CD4-positive, alpha-beta T cell treated with Interleukin-6 at 100 ng/mL for 8 hours (primary cell): ENCODE measurements around the gene ZYG11A.

Experiments
- DNase-seq: peaks from one replicate; pipeline ENCODE4 v3.0.0-alpha.2; 2020; ENCODE audit warnings: mixed read lengths, low spot score

The ZYG11A gene

DNA sequence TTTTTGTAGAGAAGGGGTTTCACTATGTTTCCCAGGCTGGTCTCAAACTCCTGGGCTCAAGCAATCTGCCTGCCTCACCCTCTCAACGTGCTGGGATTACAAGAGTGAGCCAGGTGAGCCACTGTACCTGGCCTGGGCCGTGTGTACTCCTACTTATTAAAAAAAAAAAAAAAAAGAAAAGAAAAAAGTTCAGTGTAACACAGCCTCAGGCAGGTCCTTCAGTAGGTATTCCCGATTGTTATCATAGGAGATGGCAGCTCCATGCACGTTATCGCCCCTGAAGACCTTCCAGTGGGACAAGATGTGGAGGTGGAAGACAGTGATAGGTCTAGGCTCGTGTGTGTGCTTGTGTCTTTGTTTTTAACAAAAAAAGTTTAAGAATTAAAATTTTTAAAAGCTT is 75.6 kb downstream of the ZYG11A start:
- DNase-seq, result no peak

DNA sequence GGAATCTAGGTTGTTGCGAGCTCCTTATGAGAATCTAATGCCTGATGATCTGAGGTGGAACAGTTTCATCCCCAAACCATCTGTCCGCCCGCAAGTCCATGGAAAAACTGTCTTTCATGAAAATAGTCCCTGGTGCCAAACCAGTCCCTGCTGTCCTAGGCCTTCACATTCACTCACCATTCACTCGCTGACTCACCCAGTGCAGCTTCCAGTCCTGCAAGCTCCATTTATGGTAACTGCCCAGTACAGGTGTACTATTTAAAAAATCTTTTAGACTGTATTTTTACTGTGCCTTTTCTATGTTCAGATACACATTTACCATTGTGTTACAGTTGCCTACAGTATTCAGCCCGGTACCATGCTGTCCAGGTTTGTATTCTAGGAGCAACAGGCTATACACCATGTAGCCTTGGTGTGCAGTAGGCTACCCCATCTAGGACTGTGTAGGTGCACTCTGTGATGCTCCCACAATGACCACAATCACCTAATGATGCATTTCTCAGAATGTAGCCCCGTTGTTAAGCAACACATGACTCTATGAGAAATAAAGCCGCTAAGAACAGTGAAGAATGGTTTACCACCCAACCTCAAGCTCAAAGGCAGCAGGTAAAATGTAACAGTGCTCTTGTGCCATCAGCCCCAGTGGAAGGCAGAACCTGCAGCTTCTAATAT is 76.6 kb downstream of the ZYG11A start:
- no peak for DNase-seq

DNA sequence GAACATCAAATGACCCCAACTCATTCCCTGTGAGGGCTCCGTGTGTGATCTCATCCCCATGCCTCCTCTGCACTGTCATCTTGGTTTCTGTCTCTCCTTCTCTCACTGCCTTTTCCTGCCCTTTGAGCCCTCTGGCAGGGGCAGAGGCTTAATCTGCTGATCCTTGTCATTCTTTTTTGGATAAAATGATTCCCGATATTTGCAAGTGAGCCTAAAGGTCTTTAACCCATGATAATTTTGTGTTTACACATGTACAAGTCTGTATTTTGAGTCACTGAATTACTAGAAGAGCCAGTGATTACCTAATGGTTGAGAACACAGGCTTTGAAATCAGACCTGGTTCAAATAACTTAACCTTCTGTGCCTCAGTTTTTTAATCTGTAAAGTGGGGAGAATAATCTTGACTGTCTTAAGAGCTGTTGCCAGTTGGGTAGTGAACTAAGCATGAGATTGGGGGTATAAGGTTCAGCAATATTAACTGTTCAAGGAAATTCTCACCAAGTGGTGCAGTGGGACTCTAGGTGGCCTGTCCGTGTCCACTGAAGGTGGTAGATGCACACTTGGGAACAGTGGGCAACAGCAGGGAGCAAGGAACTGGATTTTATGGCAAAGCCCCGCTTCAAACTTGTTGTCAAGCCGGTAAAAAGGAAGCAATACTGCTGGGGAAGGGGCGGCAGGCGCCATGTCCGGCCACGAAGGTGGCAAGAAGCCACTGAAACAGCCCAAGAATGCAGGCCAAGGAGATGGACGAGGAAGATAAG is 77.3 kb downstream of the ZYG11A start:
- no peak for DNase-seq

DNA sequence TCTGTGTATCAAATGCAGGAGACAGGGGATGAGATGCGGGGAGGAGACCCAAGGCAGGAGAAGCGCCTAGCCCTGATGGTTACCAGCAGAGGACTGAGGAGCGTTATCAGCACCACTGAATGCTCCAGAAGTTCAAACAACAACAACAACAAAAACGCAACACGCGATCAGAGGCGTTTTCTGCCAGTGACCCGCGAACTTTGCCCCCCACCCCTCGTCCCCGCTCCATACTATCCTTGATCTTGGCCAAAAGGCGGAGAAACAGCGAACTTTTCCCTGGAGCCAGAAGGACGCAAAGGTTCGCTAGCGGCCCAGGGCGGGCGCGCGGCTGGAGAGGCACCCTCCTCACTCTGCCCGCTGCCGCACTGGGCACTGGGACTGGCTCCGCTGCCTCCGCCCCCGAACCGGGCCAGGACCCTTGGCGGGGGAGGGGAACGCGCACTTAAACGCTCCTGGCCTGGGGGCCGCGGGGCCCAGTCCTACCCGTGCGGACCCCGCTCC is 78.3 kb downstream of the ZYG11A start:
- no peak for DNase-seq

DNA sequence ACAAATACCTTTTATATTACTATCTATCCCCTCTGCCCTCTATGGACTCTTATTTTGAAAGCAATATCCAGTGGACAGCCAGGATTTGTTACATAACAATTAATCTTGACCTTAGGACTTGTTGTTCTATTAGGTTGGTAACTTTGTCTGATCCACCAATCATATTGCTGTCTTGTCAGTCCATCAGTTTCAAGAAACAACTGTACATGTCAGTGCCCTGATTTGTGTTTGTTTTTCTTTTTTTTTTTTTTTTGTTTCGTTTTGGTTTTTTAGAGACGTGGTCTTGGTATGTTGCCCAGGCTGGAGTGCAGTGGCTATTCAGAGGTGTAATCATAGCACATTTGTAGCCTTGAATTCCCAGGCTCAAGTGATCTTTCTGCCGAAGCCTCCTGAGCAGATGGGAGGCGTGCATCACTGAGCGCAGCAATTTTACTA is 83.0 kb downstream of the ZYG11A start:
- DNase-seq, result no peak

DNA sequence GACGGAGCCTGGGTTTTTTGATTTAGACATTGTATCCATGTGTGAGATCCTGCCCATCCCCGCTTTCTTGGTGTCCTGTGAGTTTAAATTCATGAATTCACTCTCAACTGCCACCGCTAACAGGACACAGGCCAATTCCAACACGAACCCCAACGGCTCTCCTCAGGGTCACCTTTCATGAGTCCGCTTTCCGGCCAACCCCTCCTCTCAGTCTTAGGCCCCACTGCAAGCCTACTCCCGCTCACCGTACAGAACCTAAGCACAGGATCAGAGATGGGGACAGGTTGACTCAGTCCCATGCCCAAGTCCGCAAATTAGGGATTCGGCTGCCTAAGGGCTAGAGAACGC is 84.3 kb downstream of the ZYG11A start:
- DNase-seq, result no peak

DNA sequence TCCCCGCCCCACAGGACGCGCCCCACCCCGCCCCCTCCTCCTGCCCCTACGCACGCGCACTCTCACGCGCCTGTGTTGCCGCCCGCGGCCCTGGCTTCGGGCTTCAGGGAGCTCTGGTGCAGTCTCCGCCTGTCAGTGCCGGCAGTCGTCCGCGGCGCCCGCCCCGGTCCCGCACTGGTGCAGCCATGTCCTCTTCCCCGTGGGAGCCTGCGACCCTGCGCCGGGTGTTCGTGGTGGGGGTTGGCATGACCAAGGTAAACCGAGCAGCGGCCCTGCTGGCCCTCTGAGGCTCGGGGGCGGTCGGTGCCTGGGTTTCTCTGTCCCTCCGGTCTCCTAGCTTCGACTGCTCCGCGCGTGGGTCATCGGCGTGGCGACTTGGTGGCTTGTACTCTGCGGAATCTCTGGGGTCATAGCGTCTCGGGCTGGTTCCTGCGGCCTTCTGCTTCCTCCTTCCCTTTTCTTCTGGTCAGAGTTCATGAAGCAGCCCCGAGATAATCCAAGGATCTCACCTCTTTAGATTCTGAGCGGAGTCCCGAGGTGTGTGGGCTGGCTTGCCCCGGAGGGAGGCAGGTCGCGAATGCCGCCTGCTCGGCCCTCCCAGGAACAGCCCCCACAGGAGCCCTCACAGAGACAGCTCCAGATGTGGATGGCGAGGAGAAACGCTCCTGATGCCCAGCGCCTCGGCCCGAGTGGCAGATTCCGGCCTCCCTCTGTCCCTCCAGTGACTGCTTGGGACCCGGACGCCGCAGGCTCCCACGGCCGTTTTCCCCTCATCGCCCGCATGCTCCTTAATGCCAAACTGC is 84.9 kb downstream of the ZYG11A start, which contains the start of gene SCP2:
SCP2 (plus strand) TSS at position 65 of the 803 bp plus-strand sequence; CDS start at position 186, 121 bp downstream.
- DNase-seq, result peak; percentile 81

DNA sequence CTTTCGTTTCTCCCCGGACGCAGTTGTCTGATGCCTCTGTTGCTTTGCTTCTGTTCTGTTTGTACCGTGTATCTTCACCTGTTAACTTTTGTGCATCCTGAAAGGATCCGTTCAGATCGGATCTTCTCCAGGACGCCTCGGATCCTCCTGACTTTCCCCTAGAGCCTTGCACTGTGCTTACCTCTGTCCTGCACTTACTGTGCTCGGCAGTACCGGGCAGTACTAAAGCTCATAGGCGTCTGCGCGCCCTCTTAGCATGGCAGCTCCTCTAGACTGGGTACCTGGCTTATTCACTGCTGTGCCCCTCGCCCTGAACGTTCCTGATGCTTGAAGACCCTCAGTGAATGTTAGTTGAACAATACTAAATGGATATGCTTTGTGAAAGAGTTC is 85.5 kb downstream of the ZYG11A start:
- no peak for DNase-seq

DNA sequence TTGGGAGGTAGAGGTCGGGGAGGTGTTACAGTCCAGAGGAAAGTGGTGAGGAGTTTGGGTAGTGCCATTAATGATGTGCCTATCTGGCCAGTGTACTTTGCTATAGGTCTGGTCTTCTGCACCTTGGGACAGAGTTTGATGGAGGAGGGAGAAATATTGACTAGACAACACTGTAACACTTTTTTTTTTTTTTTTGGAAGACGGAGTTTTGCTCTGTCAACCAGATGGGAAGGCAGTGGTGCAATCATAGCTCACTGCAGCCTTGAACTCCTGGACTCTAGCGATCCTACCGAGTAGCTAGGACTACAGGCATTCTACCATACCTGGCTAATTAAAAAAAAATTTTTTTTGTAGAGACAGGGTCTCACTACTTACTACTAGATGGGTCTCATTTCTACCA is 86.5 kb downstream of the ZYG11A start:
- no peak for DNase-seq

DNA sequence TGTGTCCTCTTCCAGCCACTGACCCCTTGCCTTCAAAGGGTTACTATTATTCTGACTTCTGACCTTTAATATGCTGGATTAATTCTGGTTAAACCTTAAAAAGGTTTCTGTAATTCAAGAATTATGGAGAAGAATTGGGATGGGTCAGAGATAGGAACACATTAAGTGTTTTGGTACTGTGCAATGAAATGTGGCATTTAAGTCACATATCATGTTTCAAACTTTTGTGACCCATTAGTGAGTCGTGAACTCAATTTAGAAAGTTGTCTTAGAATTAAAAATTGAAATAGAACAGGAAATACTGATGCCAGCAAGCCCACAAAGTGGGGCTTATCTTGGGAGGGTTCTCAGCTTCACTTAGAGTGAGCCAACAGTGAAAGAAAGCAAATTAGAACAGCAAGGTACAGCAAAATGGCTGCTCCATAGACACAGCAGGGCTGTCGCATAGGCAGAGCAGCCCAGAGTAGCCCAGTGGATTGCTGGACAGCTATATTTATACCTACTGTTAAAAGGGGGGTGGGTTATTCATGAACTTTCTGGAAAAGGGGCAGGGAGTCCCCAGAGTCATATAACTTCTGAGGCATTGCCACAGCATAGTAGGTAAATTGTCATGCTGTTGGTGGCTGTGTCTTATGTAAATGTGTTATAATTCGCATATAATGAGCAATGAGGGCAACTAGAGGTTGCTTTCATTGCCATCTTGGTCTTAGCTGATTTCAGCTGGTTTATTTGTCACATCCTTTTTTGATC is 95.0 kb downstream of the ZYG11A start:
- DNase-seq, result no peak

DNA sequence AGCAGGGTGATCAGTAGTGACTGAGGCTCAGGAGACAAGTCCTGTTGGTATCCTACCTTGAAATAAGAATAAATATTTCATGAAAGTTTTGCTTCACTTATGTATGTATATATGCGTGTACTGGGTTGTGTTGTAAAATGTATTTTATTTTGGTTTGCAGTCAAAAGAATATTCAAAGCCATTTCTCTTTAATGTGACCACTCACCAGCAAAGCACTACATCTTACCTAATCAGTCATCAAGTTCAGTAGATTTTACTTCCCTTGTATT is 95.6 kb downstream of the ZYG11A start:
- no peak for DNase-seq

DNA sequence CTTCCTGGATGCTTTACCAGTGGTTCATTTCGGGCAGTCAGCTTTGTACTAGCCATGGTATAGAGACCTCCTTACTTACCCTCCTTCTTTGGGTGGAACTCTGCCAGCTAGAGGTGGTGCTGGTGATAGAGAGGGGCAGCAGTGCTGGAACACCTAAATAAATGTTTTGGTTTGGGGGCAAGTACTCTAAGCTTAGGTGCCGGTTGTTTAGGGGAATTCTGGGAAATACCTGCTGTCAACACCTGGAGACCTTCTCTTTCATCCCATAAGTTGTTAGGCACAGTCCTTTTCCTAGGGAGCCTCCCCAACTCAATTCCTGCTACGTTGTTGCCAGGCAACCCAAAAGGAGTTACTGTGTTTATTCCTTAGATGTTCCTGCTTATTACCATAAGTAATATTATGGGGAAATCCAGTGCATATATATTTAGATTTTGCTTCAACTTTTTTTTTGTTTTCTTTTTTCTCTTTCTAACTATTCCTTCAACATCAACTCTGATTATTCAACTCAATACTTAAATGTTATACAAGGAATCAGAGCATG is 101.4 kb downstream of the ZYG11A start:
- no peak for DNase-seq

DNA sequence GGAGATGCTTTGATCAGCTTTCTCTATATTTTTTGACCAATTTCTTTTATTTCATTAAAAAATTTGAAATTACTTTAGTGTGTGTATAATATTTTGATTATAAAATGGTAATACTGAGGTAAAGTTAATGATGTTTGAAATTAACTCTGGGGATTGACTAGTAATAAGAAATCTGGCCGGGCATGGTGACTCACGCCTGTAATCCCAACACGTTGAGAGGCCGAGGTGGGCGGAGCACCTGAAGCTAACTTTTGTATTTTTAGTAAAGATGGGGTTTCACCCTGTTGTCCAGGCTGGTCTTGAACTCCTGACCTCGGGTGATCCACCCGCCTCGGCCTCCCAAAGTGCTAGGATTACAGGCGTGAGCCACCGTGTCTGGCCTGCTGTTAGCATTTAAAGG is 102.0 kb downstream of the ZYG11A start:
- no peak for DNase-seq
